Fibroblast of skin of scalp (primary cell): ENCODE results near the gene MUC12.
A peak's percentile ranks its signal among the peaks of the same experiment; 100 is the strongest.

Experiments
- DNase-seq: peaks from one replicate; pipeline ENCODE4 v3.0.0-alpha.2; 2013

The MUC12 gene

DNA sequence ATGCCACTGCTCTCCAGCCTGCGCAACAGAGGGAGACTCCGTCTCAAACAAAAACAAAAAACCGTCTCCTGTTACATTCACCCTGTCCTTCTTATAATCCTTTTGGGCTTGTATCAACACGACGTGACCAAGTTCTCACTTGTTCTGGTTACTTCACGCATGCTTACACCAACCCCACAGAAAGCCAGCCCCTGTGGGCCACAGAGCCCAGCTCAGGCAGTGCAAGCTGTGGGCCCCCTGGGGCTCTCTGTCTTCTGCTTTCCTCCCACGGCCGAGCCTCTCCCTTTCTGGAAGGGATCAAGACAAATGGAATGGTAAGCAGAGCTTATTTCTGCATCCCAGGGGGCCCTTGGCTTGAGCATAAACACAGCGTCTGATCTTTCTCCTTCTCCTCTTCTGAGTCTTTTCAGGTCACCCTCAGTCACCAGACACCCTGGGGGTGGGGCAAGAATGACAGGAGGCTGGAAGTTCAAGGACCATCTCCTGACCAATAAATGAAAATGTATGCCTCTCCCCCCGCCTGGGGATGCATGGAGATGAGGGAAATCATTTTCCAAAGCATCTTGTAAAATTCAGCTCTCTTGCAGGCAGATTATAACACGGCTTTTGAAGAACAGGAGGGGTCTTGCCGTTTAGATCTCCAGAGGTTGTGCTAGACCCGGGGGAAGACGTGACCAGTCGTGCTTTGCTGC, 96.9 kb downstream of the MUC12 start:
- peak; percentile 43 for DNase-seq

DNA sequence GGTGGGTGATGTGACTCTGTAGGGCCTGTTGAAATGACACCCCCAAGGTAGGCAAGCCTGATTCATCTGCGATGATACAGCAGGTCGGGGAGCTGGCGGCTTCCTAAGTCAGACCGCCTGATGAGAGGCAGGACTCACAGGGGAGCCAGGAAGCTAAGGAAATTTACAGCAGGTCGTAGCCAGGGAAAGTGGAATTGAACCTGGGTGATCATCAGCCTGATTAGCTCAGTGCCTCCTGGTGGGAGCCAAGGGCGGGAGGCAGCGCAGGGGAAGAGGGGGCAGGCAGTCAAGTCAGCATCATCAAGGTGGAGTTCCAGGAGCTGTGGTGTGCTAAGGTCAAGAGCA, 97.4 kb downstream of the MUC12 start:
- no peak for DNase-seq

DNA sequence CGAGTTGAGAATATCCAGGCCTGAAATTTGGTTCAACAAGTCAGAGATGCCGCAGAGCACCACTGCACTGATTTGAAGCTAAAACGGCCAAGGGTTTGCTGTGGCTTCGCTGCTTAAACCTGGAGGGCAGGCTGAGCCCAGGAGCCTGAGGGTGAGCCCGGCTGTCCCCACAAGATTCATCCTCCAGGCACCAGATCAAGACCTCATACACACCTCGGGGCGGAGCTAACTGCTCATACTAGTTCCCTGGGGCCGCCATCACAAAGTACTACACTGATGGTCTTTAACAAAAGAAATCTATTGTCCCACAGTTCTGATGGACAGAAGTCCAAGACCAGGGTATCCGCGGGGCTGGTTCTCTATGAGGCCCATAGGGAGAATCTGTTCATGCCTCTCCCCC, 99.0 kb downstream of the MUC12 start:
- no peak for DNase-seq
